HUES6 (cell line): ENCODE data around the gene MACIR.
A peak's percentile ranks its signal among the peaks of the same experiment; 100 is the strongest.

ENCODE experiments used
- H3K27ac ChIP-seq: 2 replicates; pipeline ENCODE4 v1.7.0; 2013; ENCODE audit warnings: low read depth, mild to moderate bottlenecking, low read length, inconsistent platforms
- H3K27me3 ChIP-seq: 2 replicates; pipeline ENCODE4 v1.6.1; 2013; ENCODE audit warnings: low read length; ENCODE audit not compliant: control insufficient read depth, insufficient read depth
- H3K36me3 ChIP-seq: 2 replicates; pipeline ENCODE4 v1.6.1; 2013; ENCODE audit warnings: low read length; ENCODE audit not compliant: control insufficient read depth, insufficient read depth
- H3K4me1 ChIP-seq: 2 replicates; pipeline ENCODE4 v1.6.1; 2013; ENCODE audit warnings: low read length; ENCODE audit not compliant: control insufficient read depth, insufficient read depth
- H3K4me3 ChIP-seq: 2 replicates; pipeline ENCODE4 v1.5.1; 2013; ENCODE audit warnings: low read depth, low read length
- H3K9ac ChIP-seq: one replicate; pipeline ENCODE4 v1.6.1; 2013; ENCODE audit warnings: mild to moderate bottlenecking, low read length
- H3K9me3 ChIP-seq: 2 replicates; pipeline ENCODE4 v1.6.1; 2013; ENCODE audit warnings: low read depth, low read length; ENCODE audit not compliant: control insufficient read depth, insufficient read depth

The MACIR gene

GRCh38 chr5:103224118-103224893 lies 34.3 kb upstream of the MACIR start:
- H3K36me3 ChIP-seq = no peaks in the 10 kb centered on the region
- no peak overlapping the region for H3K9ac ChIP-seq
- H3K4me3 ChIP-seq = peak overlapping the region; percentile 53

GRCh38 chr5:103224894-103225246 lies 33.7 kb upstream of the MACIR start:
- Histone ChIP-seq H3K4me1 (peaks cover 6% of the 10 kb centered on the region; the same call in 1 of the 2 replicates), H3K9ac (no peak overlapping the region), H3K9me3 (no peaks in the 10 kb centered on the region), H3K27me3 (no peaks in the 10 kb centered on the region), H3K36me3 (no peaks in the 10 kb centered on the region), H3K27ac (no peak overlapping the region), H3K4me3 (peak overlapping the region; percentile 53)

More at GRCh38 chr5:103224118-103224893, 34.3 kb upstream of the MACIR start:
- H3K27ac ChIP-seq = no peak overlapping the region
- H3K4me1 ChIP-seq = peaks cover 6% of the 10 kb centered on the region; the same call in 1 of the 2 replicates
- H3K9me3 ChIP-seq = no peaks in the 10 kb centered on the region
- no peaks in the 10 kb centered on the region for H3K27me3 ChIP-seq

GRCh38 chr5:103228061-103228460 lies 30.5 kb upstream of the MACIR start:
- Histone ChIP-seq H3K9me3 (no peaks in the 10 kb centered on the region), H3K27ac (no peak overlapping the region), H3K4me3 (no peak overlapping the region)

GRCh38 chr5:103228588-103228987 lies 30.0 kb upstream of the MACIR start:
- Histone ChIP-seq H3K27ac (no peak overlapping the region), H3K4me3 (no peak overlapping the region), H3K9ac (no peak overlapping the region), H3K4me1 (peaks cover 6% of the 10 kb centered on the region; the same call in 1 of the 2 replicates), H3K27me3 (no peaks in the 10 kb centered on the region), H3K9me3 (no peaks in the 10 kb centered on the region), H3K36me3 (no peaks in the 10 kb centered on the region)

More at GRCh38 chr5:103228061-103228460, 30.5 kb upstream of the MACIR start:
- H3K4me1 ChIP-seq = peaks cover 6% of the 10 kb centered on the region; the same call in 1 of the 2 replicates
- no peaks in the 10 kb centered on the region for H3K27me3 ChIP-seq
- no peak overlapping the region for H3K9ac ChIP-seq
- H3K36me3 ChIP-seq = no peaks in the 10 kb centered on the region

- Histone ChIP-seq H3K9ac (no peak overlapping the region), H3K9me3 (no peaks in the 10 kb centered on the region), H3K4me1 (no peaks in the 10 kb centered on the region), H3K4me3 (no peak overlapping the region), H3K36me3 (no peaks in the 10 kb centered on the region), H3K27me3 (no peaks in the 10 kb centered on the region), H3K27ac (no peak overlapping the region)
These were observed 26.1 kb upstream of the MACIR start for GRCh38 chr5:103232393-103232999.

GRCh38 chr5:103234239-103234975 lies 24.2 kb upstream of the MACIR start:
- no peak overlapping the region for H3K9ac ChIP-seq
- no peak overlapping the region for H3K27ac ChIP-seq
- 0 out of 2 replicates have a peak, but pooled peaks cover 4% of the 10 kb centered on the region for H3K9me3 ChIP-seq
- no peaks in the 10 kb centered on the region for H3K36me3 ChIP-seq
- no peaks in the 10 kb centered on the region for H3K27me3 ChIP-seq
- no peaks in the 10 kb centered on the region for H3K4me1 ChIP-seq
- H3K4me3 ChIP-seq = no peak overlapping the region

- no peaks in the 10 kb centered on the region for H3K27me3 ChIP-seq
- H3K27ac ChIP-seq = no peak overlapping the region
- 0 out of 2 replicates have a peak, but pooled peaks cover 4% of the 10 kb centered on the region for H3K9me3 ChIP-seq
- no peak overlapping the region for H3K4me3 ChIP-seq
- no peaks in the 10 kb centered on the region for H3K36me3 ChIP-seq
- H3K9ac ChIP-seq = no peak overlapping the region
- H3K4me1 ChIP-seq = no peaks in the 10 kb centered on the region
These were observed 22.7 kb upstream of the MACIR start for GRCh38 chr5:103235891-103236290.

- Histone ChIP-seq H3K9me3 (0 out of 2 replicates have a peak, but pooled peaks cover 4% of the 10 kb centered on the region), H3K27me3 (no peaks in the 10 kb centered on the region), H3K36me3 (no peaks in the 10 kb centered on the region), H3K27ac (no peak overlapping the region), H3K4me1 (no peaks in the 10 kb centered on the region), H3K4me3 (no peak overlapping the region), H3K9ac (no peak overlapping the region)
These were observed 20.8 kb upstream of the MACIR start for GRCh38 chr5:103237778-103238177.

- Histone ChIP-seq H3K4me1 (no peaks in the 10 kb centered on the region), H3K4me3 (no peak overlapping the region), H3K9me3 (0 out of 2 replicates have a peak, but pooled peaks cover 4% of the 10 kb centered on the region), H3K9ac (no peak overlapping the region), H3K36me3 (no peaks in the 10 kb centered on the region), H3K27ac (no peak overlapping the region), H3K27me3 (no peaks in the 10 kb centered on the region)
These were observed 14.9 kb upstream of the MACIR start for GRCh38 chr5:103243665-103244064.

- Histone ChIP-seq H3K27ac (no peak overlapping the region), H3K9ac (no peak overlapping the region), H3K27me3 (no peaks in the 10 kb centered on the region), H3K4me3 (no peak overlapping the region), H3K36me3 (no peaks in the 10 kb centered on the region), H3K9me3 (no peaks in the 10 kb centered on the region), H3K4me1 (no peaks in the 10 kb centered on the region)
These were observed 14.2 kb upstream of the MACIR start for GRCh38 chr5:103244398-103244797.

- no peaks in the 10 kb centered on the region for H3K4me1 ChIP-seq
- H3K36me3 ChIP-seq = no peaks in the 10 kb centered on the region
- H3K27me3 ChIP-seq = no peaks in the 10 kb centered on the region
- H3K9ac ChIP-seq = no peak overlapping the region
- H3K27ac ChIP-seq = no peak overlapping the region
- no peaks in the 10 kb centered on the region for H3K9me3 ChIP-seq
- H3K4me3 ChIP-seq = no peak overlapping the region
These were observed 12.8 kb upstream of the MACIR start for GRCh38 chr5:103245761-103246160.
